NCI-H345 (cell line): ENCODE data around the gene CDH16.
"Not testable (repeated sequence)": the region's sequence is repeated elsewhere in the genome, so short reads cannot be mapped to it uniquely, and the experiment has no call there.

Source experiments
- DNase-seq: peaks from one replicate; lab custom pipeline; 2025; lab: John Stamatoyannopoulos, UW

CDH16 gene, protein sequence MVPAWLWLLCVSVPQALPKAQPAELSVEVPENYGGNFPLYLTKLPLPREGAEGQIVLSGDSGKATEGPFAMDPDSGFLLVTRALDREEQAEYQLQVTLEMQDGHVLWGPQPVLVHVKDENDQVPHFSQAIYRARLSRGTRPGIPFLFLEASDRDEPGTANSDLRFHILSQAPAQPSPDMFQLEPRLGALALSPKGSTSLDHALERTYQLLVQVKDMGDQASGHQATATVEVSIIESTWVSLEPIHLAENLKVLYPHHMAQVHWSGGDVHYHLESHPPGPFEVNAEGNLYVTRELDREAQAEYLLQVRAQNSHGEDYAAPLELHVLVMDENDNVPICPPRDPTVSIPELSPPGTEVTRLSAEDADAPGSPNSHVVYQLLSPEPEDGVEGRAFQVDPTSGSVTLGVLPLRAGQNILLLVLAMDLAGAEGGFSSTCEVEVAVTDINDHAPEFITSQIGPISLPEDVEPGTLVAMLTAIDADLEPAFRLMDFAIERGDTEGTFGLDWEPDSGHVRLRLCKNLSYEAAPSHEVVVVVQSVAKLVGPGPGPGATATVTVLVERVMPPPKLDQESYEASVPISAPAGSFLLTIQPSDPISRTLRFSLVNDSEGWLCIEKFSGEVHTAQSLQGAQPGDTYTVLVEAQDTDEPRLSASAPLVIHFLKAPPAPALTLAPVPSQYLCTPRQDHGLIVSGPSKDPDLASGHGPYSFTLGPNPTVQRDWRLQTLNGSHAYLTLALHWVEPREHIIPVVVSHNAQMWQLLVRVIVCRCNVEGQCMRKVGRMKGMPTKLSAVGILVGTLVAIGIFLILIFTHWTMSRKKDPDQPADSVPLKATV

DNA sequence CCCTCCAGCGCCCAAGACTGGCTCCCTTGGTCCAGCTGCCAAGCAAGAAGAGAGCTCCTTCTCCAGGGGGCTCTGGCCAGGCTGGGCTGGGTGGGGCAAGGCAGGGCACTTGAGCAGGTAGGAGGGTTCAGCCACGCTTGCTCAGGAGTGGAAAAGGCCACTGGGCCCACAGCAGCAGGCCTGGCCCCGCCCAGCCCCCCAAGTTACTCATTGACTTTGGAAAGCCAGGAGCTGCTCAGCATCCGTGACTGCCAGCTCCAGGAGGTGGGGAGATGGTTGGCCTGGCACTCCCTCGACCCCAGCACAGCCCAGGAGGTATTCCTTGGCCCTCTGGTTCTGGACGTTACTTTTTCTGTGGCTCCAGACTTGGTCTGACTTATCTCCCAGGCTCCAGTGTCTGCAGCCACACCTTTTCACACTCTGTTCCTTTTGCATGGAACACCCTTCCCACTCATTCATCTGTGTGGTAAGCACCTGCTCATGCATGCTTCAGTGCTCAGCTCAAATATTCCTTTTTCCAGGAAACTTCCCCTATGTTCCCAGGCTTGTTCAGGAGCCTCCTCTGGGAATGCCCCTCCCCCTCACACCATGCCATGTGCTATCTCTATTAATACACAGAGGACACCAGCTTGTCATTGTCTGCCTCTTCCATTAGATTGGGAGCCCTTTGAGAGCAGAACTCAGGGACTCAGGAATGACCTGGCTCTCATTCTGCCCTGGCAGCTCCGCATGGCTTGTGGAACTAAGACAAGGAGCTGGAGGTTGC lies at the start of gene CDH16:
CDH16 (minus strand) TSS at position 83 of the 766 bp plus-strand sequence. CDS start 820 bp downstream, outside the sequence.
- DNase-seq, result no peak

GRCh38 chr16:66964049-66964448 lies 45.4 kb upstream of the CDH16 start:
- peak; percentile 17 for DNase-seq

DNA sequence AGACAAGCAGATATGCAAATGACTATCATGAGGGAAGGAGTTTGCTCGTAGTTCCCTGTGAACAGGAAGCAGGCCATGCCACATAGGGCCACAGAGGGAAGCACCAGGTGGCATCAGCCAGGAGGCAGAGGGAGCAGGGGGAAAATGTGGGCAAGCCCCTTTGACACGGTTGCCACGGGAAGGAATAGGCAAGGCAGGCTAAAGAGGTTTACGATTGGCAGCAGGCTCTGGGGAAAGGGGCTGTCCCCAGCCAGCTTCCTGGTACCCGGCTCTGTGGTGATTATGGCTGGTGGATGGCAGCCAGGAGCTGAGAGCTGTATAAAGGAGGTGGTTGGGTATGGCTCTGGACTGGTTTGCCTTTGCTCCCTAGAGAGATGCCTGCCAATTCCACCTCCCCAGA lies 43.2 kb upstream of the CDH16 start:
- no peak for DNase-seq

- peak; percentile 26 for DNase-seq
Observed at GRCh38 chr16:66961065-66961744, 42.5 kb upstream of the CDH16 start, which contains the start of gene CES3. TSS of gene CES3 (plus strand) at chr16:66961266. CDS start at chr16:66961308, 42 bp downstream.

- DNase-seq, result no peak
Observed at GRCh38 chr16:66960270-66960669, 41.6 kb upstream of the CDH16 start.

- DNase-seq, result no peak
Observed at GRCh38 chr16:66959704-66960161, 41.0 kb upstream of the CDH16 start.

DNA sequence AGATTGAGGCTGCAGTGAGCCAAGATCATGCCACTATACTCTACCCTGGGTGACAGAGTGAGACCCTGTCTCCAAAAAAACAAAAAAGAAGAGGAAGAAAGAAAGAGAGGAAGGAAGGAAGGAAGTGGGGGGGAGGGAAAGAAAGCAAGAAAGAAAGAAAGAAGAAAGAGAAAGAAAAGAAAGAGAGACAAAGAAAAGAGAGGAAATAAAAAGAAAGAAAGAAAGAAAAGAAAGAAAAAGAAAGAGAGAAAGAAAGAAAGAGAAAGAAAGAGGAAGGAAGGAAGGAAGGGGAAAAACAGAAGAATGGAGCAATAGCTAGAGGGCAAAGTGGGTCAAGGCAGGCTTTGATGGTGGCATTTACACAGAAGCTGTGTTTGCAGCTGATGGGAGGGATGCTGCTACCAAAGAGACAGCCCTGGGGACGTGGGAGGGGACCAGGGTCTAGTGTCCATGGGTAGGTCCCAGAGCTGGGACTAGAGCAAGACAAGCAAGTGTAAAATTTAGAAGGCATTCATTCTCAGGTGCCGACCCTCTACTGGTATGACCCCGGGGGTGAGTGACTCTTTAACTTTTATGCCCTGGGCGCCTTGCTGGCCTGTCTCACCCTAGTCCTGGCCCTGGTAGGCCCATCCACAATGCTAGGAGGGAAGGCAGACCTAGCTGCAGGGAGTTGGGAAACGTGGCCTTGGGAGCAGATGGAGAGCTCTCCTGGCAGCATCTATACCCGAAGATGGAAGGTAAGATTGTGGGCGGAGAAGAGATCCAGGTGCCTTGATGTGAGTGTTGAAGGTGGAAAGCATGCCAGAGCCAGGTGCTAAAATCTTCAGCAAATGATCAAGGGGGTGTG lies 40.4 kb upstream of the CDH16 start:
- DNase-seq, result no peak

DNA sequence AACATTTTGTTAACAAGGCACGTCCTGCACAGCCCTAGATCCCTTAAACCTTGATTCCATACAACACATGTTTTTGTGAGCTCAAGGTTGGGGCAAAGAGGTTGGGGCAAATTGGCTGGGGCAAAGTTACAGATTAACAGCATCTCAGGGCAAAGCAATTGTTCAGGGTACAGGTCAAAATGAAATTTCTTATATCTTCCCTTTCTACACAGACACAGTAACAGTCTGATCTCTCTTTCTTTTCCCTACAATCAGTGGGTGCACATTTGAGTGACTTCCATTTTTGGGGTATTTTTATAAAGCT lies 37.4 kb upstream of the CDH16 start:
- DNase-seq, result not testable (repeated sequence)

DNA sequence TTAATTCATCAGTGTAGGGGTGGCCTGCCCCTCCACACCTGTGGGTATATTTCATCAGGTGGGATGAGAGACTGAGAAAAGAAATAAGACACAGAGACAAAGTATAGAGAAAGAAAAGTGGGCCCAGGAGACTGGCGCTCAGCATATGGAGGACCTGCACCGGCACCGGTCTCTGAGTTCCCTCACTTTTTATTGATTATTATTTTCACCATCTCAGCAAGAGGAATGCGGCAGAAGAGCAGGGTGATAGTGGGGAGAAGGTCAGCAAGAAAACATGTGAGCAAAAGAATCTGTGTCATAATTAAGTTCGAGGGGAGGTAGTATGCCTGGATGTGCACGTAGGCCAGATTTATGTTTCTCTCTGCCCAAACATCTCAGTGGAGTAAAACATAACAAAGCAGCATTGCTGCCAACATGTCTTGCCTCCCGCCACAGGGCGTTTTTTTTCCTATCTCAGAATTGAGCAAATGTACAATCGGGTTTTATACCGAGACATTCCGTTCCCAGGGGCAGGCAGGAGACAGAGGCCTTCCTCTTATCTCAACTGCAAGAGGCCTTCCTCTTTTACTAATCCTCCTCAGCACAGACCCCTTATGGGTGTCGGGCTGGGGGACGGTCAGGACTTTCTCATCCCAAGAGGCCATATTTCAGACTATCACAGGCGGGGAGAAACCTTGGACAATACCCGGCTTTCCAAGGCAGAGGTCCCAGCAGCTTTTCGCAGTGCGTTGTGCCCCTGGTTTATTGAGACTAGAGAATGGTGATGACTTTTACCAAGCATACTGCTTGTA lies 36.9 kb upstream of the CDH16 start:
- not testable (repeated sequence) for DNase-seq

DNA sequence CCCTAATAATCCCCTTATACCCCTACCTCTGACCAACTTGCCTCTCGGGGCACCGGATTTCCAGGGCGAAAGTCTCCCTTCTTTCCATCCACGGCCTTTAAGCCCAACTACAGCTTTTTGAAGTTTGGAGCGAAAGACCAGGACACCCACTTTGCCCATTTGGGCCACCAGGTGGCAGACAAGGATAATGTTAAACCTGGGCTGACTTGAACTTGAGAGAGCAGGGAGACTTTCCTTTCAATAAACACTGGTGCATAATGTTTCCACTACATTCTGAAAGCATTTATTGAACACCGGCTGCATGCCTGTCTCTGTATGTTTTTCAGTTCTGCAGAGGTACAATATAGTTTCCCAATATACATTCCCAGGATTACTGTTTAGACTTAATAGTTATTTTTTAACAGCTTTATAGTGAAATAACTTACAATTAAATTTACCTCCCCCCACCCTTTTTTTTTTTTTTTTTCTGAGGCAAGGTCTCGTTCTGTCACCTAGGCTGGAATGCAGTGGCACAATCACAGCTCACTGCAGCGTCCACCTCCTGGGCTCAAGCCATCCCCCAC lies 35.5 kb upstream of the CDH16 start:
- DNase-seq, result peak; percentile 54

- no peak for DNase-seq
Observed at GRCh38 chr16:66953462-66954096, 34.9 kb upstream of the CDH16 start.

- DNase-seq, result no peak
Observed at GRCh38 chr16:66952430-66953110, 33.9 kb upstream of the CDH16 start.

- DNase-seq, result no peak
Observed at GRCh38 chr16:66950971-66951790, 32.5 kb upstream of the CDH16 start.

DNA sequence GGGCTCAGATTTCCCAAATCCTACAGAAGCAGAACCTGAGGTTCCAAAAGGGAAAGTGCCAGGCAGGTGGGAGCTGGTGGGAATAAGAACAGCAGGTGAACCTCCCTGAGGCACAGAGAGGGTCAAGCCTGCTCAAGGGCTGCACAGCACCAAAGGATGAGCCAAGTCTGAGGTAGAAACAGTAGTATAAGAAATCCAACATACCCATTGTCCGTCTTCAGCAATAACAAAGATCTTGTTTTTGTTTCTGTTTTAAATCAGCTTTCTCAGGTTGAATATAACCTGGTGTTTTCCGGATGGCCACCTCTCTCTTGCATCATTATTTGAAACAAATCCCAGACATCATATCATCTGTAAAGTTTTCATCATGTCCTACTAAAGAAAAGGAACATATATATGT lies 31.8 kb upstream of the CDH16 start:
- no peak for DNase-seq

DNA sequence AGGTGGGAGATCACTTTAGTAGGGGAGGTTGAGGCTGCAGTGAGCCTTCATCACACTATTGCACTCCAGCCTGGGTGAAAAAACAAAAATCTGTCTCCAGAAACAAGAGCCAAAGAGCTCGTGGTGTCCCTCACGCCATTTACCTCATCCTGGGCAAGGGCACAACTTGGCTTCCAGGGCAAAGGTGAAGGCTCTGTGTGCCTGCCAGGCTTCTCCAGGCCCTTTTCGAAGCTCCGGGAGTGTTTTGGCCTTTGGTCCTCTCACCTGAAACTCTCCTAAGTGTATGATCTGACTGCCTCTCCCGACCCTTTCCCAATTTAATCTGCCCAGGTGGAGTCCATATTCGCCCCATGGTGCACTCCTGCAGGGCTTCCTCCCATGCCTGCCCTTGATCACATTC lies 30.8 kb upstream of the CDH16 start:
- no peak for DNase-seq

DNA sequence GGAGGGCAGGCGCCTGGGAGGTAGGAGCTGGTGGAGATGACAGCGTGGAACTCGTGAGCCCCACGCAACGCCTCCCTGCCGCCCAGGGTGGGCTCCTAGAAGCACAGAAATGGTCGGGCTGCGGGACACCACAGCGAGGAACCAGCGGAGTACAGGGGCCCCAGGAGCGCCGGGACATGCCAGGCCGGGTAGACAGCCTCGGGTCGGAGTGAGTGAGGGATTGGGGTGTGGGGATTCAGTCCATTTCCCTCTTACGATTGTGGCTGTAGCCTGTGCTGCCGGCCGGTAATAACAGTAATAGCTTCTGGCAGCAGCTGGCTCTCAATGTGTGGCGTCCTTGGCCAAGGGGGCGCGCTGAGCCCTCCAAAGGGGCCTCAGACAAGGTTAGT lies 30.1 kb upstream of the CDH16 start:
- no peak for DNase-seq

- DNase-seq, result no peak
Observed at GRCh38 chr16:66948134-66948836, 29.6 kb upstream of the CDH16 start.
